DOHH2 (cell line): ENCODE results near the gene PAQR6.

Experiments
- H3F3A ChIP-seq: fragments of 200-600 bp; sonication (generic), shearing (Covaris generic); 2 replicates; pipeline ENCODE4 v1.6.0; 2016; ENCODE audit warnings: antibody characterized with exemption, mild to moderate bottlenecking; ENCODE audit not compliant: control insufficient read depth, insufficient read depth
- H3K27ac ChIP-seq: fragments of 200-600 bp; sonication (generic); 2 replicates; pipeline ENCODE4 v1.5.1; 2014; ENCODE audit warnings: low read depth, mild to moderate bottlenecking, low read length, moderate library complexity
- H3K27me3 ChIP-seq: fragments of 200-600 bp; sonication (generic); 2 replicates; pipeline ENCODE4 v1.6.1; 2014; ENCODE audit warnings: mild to moderate bottlenecking, low read length, mixed read lengths; ENCODE audit not compliant: control insufficient read depth
- H3K36me3 ChIP-seq: fragments of 200-600 bp; sonication (generic); 2 replicates; pipeline ENCODE4 v1.6.1; 2014; ENCODE audit warnings: mild to moderate bottlenecking, low read length, moderate library complexity, mixed read lengths; ENCODE audit not compliant: control insufficient read depth
- H3K4me1 ChIP-seq: fragments of 200-600 bp; sonication (generic); 2 replicates; pipeline ENCODE4 v1.6.1; 2014; ENCODE audit warnings: mild to moderate bottlenecking, low read length, mixed read lengths; ENCODE audit not compliant: control insufficient read depth
- H3K4me2 ChIP-seq: fragments of 200-600 bp; sonication (generic); 2 replicates; pipeline ENCODE4 v1.6.0; 2014; ENCODE audit warnings: mild to moderate bottlenecking, low read length, moderate library complexity
- H3K4me3 ChIP-seq: fragments of 200-600 bp; sonication (generic); 2 replicates; pipeline ENCODE4 v1.5.1; 2014; ENCODE audit warnings: mild to moderate bottlenecking, low read length, mixed read lengths
- H3K79me2 ChIP-seq: fragments of 200-600 bp; sonication (generic); 2 replicates; pipeline ENCODE4 v1.6.1; 2014; ENCODE audit warnings: mild to moderate bottlenecking, low read length, mixed read lengths; ENCODE audit not compliant: control insufficient read depth
- H3K9me2 ChIP-seq: fragments of 200-600 bp; sonication (generic); replicated peaks from 2 replicates; pipeline ENCODE4 v1.6.1; 2014; ENCODE audit warnings: mild to moderate bottlenecking, low read length, mixed read lengths; ENCODE audit not compliant: control insufficient read depth
- H3K9me3 ChIP-seq: fragments of 200-600 bp; sonication (generic); 2 replicates; pipeline ENCODE4 v1.6.1; 2014; ENCODE audit warnings: antibody characterized with exemption, low read length, mixed read lengths; ENCODE audit not compliant: control insufficient read depth, insufficient read depth
- H4K20me1 ChIP-seq: fragments of 200-600 bp; sonication (generic); 2 replicates; pipeline ENCODE4 v1.6.0; 2014; ENCODE audit warnings: low read depth, mild to moderate bottlenecking, antibody characterized with exemption, low read length, moderate library complexity; ENCODE audit not compliant: control insufficient read depth, insufficient read depth
- EZH2phosphoT487 ChIP-seq: fragments of 200-600 bp; sonication (generic); IDR thresholded peaks from 2 replicates; pipeline ENCODE4 v1.6.1; 2017; ENCODE audit warnings: borderline replicate concordance, mild to moderate bottlenecking, antibody characterized with exemption, low read length, moderate library complexity, mixed read lengths
- TF ChIP-seq, protein P1 (sequence below): fragments of 200-600 bp; sonication (generic); IDR thresholded peaks from one replicate; pipeline ENCODE4 v1.5.1; 2014; ENCODE audit warnings: antibody characterized with exemption, mild to moderate bottlenecking, low read depth, low read length; ENCODE audit not compliant: poor library complexity, severe bottlenecking

PAQR6 gene

DNA sequence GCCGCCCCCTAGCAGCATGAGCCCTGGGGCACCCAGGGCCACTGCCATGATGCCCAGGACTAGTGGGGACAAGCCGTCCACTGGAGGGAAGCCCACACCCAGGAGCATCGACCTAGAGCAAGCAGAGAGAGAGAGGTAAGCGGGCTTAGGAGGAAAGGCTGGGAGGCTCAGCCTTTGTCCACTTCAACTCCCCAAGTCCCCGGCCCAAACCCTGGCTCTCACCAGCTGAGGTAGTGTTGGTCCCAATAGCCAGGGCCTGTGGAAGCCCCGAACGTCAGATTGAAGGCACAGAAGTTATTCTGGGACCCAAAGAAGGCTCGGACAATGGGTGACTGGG lies 45.2 kb upstream of the PAQR6 start:
- H3K4me2 ChIP-seq = no peak overlapping the region
- no peaks in the 10 kb centered on the region for H3K9me2 ChIP-seq
- 0 out of 2 replicates have a peak, but pooled peaks cover 3% of the 10 kb centered on the region for H3F3A ChIP-seq
- H3K36me3 ChIP-seq = peaks cover 10% of the 10 kb centered on the region; the same call in 1 of the 2 replicates
- no peak for TF ChIP-seq EZH2phosphoT487
- TF ChIP-seq, protein P1, sequence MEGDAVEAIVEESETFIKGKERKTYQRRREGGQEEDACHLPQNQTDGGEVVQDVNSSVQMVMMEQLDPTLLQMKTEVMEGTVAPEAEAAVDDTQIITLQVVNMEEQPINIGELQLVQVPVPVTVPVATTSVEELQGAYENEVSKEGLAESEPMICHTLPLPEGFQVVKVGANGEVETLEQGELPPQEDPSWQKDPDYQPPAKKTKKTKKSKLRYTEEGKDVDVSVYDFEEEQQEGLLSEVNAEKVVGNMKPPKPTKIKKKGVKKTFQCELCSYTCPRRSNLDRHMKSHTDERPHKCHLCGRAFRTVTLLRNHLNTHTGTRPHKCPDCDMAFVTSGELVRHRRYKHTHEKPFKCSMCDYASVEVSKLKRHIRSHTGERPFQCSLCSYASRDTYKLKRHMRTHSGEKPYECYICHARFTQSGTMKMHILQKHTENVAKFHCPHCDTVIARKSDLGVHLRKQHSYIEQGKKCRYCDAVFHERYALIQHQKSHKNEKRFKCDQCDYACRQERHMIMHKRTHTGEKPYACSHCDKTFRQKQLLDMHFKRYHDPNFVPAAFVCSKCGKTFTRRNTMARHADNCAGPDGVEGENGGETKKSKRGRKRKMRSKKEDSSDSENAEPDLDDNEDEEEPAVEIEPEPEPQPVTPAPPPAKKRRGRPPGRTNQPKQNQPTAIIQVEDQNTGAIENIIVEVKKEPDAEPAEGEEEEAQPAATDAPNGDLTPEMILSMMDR = no peak
- no peaks in the 10 kb centered on the region for H3K9me3 ChIP-seq
- H3K27me3 ChIP-seq = no peaks in the 10 kb centered on the region
- no peak overlapping the region for H3K4me3 ChIP-seq
- H3K4me1 ChIP-seq = no peaks in the 10 kb centered on the region; the same call in 1 of the 2 replicates
- no peaks in the 10 kb centered on the region for H4K20me1 ChIP-seq
- H3K27ac ChIP-seq = no peak overlapping the region
- H3K79me2 ChIP-seq = no peaks in the 10 kb centered on the region

DNA sequence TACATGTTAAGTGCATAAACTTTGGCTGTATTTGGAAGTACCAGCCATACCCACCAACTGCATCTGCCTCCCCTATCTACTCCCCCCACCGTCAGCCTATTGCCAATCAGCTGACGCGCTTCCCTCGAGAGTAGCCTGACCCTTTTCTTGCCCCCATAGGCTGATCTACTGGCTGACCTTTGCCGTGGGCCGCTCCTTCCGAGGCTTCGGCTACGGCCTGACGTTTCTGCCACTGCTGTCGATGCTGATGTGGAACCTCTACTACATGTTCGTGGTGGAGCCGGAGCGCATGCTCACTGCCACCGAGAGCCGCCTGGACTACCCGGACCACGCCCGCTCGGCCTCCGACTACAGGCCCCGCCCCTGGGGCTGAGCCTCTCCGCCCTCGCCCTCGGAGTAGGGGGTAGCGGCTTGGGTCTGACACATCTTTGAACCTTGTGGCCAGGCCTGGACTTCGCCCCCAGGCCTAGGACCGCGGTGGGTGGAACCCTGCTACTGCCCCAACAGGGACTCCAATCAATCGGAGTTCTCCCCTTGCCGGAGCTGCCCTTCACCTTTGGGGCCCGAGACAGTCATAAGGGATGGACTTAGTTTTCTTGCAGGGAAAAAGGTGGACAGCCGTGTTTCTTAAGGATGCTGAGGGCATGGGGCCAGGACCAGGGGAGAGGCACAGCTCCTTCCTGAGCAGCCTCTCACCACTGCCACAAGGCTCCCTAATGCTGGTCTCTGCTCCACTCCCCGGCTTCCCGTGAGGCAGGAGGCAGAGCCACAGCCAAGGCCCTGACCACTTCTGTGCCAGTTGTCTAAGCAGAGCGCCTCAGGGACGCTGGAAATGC lies 43.6 kb upstream of the PAQR6 start:
- Histone ChIP-seq H3K36me3 (peaks cover 10% of the 10 kb centered on the region; the same call in 1 of the 2 replicates), H3K9me3 (no peaks in the 10 kb centered on the region), H3F3A (0 out of 2 replicates have a peak, but pooled peaks cover 3% of the 10 kb centered on the region), H3K4me2 (no peak overlapping the region), H3K4me3 (no peak overlapping the region), H3K79me2 (no peaks in the 10 kb centered on the region), H3K4me1 (no peaks in the 10 kb centered on the region; the same call in 1 of the 2 replicates), H3K27ac (no peak overlapping the region), H3K9me2 (no peaks in the 10 kb centered on the region), H3K27me3 (no peaks in the 10 kb centered on the region), H4K20me1 (no peaks in the 10 kb centered on the region)
- TF ChIP-seq EZH2phosphoT487 = no peak
- TF ChIP-seq, protein P1 = no peak

DNA sequence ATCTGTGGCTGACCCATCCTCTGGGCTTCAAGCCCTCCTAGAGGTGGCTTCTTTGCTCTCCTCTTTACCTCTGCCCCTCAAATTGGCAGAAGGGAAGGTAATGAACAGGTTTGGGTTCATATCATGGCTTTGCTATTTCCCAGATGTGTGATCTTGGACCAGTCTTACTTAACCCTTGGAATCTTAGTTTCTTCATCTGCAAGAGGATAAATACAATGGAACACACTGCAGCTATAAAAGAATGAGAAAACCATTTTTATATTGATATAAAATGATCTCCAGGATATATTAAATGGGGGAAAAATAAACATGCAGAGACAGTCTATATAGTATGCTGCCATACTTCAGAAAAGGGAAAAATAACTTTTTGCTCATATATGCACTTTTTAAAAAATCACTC lies 42.0 kb upstream of the PAQR6 start:
- H3K9me3 ChIP-seq = no peaks in the 10 kb centered on the region
- H3K79me2 ChIP-seq = no peaks in the 10 kb centered on the region
- no peak overlapping the region for H3K4me3 ChIP-seq
- H3K27ac ChIP-seq = no peak overlapping the region
- TF ChIP-seq, protein P1 = no peak
- no peak for TF ChIP-seq EZH2phosphoT487
- H3K36me3 ChIP-seq = peaks cover 13% of the 10 kb centered on the region; the same call in 1 of the 2 replicates
- H3K4me2 ChIP-seq = no peak overlapping the region
- H3F3A ChIP-seq = 0 out of 2 replicates have a peak, but pooled peaks cover 3% of the 10 kb centered on the region
- H3K4me1 ChIP-seq = no peaks in the 10 kb centered on the region
- H4K20me1 ChIP-seq = no peaks in the 10 kb centered on the region
- H3K27me3 ChIP-seq = no peaks in the 10 kb centered on the region
- H3K9me2 ChIP-seq = no peaks in the 10 kb centered on the region
